Keratinocyte (primary cell): ENCODE results near the gene OAF. TPM values are rescaled to one million over a fixed set of nuclear protein-coding genes. Genes with fewer than 3 reads are reported as not detected.

ENCODE experiments used
- DNase-seq: peaks from one replicate; pipeline ENCODE4 v3.0.0-alpha.2; 2011; ENCODE audit warnings: low read depth, missing footprints, low spot score
- FAIRE-seq: peaks from 2 replicates; lab custom pipeline; 2011; peaks lifted over from hg19 to GRCh38; lab: Jason Lieb, UNC
- H2AFZ ChIP-seq: 2 replicates; pipeline ENCODE4 v1.6.0; 2012; ENCODE audit warnings: low read length, control low read depth, inconsistent platforms; ENCODE audit not compliant: control insufficient read depth
- H3K27ac ChIP-seq: 2 replicates; pipeline ENCODE4 v1.5.1; 2011; ENCODE audit warnings: low read length; ENCODE audit not compliant: control insufficient read depth, insufficient read depth
- H3K27me3 ChIP-seq: 3 replicates; pipeline ENCODE4 v1.6.0; 2011; ENCODE audit warnings: low read length; ENCODE audit not compliant: control insufficient read depth, insufficient read depth; ENCODE audit errors: extremely low read depth
- H3K36me3 ChIP-seq, 2 experiments: 2 replicates in 1 of 2; 3 replicates in 1 of 2; pipeline ENCODE4 v1.5.1; 2011; ENCODE audit warnings: low read length in 2 of 2, mild to moderate bottlenecking in 1 of 2; ENCODE audit not compliant: control insufficient read depth in 2 of 2, insufficient read depth in 2 of 2; ENCODE audit errors: extremely low read depth in 1 of 2
- H3K4me1 ChIP-seq: 3 replicates; pipeline ENCODE4 v1.5.1; 2011; ENCODE audit warnings: low read length; ENCODE audit not compliant: control insufficient read depth, insufficient read depth; ENCODE audit errors: extremely low read depth
- H3K4me2 ChIP-seq: 3 replicates; pipeline ENCODE4 v1.6.0; 2011; ENCODE audit warnings: low read depth, low read length; ENCODE audit not compliant: control insufficient read depth, insufficient read depth; ENCODE audit errors: extremely low read depth
- H3K4me3 ChIP-seq, 3 experiments: fragments of 200-600 bp in 1 of 3; sonication (generic) in 1 of 3; 2 replicates in 2 of 3; 3 replicates in 1 of 3; pipeline ENCODE4 v1.5.1; 2011 to 2016; ENCODE audit warnings: low read length in 3 of 3, mild to moderate bottlenecking in 3 of 3, control low read depth in 2 of 3, inconsistent platforms in 1 of 3, low read depth in 1 of 3, mixed read lengths in 1 of 3, mixed run types in 1 of 3, moderate library complexity in 1 of 3; ENCODE audit not compliant: control insufficient read depth in 2 of 3, insufficient read depth in 2 of 3; ENCODE audit errors: extremely low read depth in 1 of 3
- H3K79me2 ChIP-seq: 2 replicates; pipeline ENCODE4 v1.6.0; 2012; ENCODE audit warnings: low read length; ENCODE audit not compliant: control insufficient read depth, insufficient read depth
- H3K9ac ChIP-seq: 3 replicates; pipeline ENCODE4 v1.6.0; 2011; ENCODE audit warnings: low read length; ENCODE audit not compliant: control insufficient read depth, insufficient read depth; ENCODE audit errors: extremely low read depth
- H3K9me1 ChIP-seq: 3 replicates; pipeline ENCODE4 v1.6.0; 2011; ENCODE audit warnings: low read length; ENCODE audit not compliant: control insufficient read depth, insufficient read depth; ENCODE audit errors: extremely low read depth
- H3K9me3 ChIP-seq: 2 replicates; pipeline ENCODE4 v1.5.1; 2012; ENCODE audit warnings: low read depth, low read length; ENCODE audit not compliant: control insufficient read depth
- H4K20me1 ChIP-seq: 3 replicates; pipeline ENCODE4 v1.6.0; 2011; ENCODE audit warnings: low read length; ENCODE audit not compliant: control insufficient read depth, insufficient read depth; ENCODE audit errors: extremely low read depth
- CTCF ChIP-seq, 3 experiments: IDR thresholded peaks in 1 of 3; conservative IDR thresholded peaks in 1 of 3; optimal IDR thresholded peaks in 1 of 3; 2 replicates in 2 of 3; 3 replicates in 1 of 3; pipeline versions ENCODE3 to v1.5.1; 2011; ENCODE audit warnings: low read length in 3 of 3, mild to moderate bottlenecking in 3 of 3, moderate library complexity in 2 of 3, control low read depth in 1 of 3, inconsistent platforms in 1 of 3; ENCODE audit not compliant: insufficient read depth in 2 of 3; ENCODE audit errors: extremely low read depth in 1 of 3
- EZH2 ChIP-seq: IDR thresholded peaks from one replicate; pipeline ENCODE4 v1.6.1; 2012; ENCODE audit warnings: inconsistent platforms, mild to moderate bottlenecking, low read length, moderate library complexity
- dilution Hi-C: fragments of 300-500 bp; cut with MboI; formaldehyde crosslinking; loops from one replicate; pipeline ENCODE4 v1.7.0; 2020; ENCODE audit warnings: low sequenced_read_pairs; ENCODE audit not compliant: extremely low pct_ligation_motif_present
- polyA plus RNA-seq, 5 experiments: library from polyadenylated mRNA; depleted of rRNA in 3 of 5; stranded (reverse) in 3 of 5; stranded (forward) in 1 of 5; unstranded in 1 of 5; fragments of >200 nt; gene quantifications; 1 replicate in 1 of 5; 2 replicates in 3 of 5; 3 replicates in 1 of 5; pipeline versions ENCODE4 v1.2.1 to v1.2.3, GENCODE V29; 2011 to 2012; ENCODE audit warnings: missing spikeins in 2 of 5, low read depth in 1 of 5, low replicate concordance in 1 of 5

The OAF gene
- polyA plus RNA-seq, 1 donor (not counting 4 experiments of a cell fraction or from before 2014, with no cell fraction given), result 11.2 TPM

DNA sequence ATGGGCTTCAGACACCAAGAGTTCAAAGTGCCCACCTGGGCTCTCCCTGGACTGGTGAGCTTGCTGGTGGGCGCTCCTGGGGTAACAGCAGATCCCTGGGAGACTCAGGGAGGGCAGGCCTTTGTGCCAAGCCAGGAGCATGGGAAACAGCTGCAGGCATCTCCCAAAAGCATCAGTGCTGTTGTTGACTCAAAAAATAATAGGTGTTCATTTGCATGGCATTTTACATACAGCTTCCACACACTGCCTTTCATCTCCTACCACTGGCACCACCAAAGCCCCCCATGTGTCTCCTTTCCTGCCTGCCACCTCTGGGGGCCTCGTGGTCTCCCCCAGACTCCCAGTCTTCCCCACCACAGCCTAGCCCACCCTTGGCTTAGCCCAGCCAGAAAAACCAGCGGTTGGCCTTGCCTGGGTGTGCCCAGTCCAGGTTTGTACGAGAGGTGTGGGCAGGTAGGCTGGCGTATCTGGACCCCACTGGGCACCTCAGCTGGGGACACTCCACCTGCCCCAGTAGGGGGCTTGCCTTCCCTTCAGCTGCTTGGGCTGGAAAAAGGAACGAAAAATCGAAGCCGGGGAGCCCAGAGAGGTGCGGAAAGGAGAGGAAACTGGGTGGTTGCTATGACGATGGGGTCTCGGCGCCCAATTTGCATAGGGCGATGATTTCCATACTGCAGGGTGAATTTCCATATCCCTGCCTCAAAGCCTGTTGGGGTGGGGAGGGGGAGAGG lies 44.1 kb downstream of the OAF start:
- Histone ChIP-seq H3K4me3 (no peak overlapping the region), H3K4me2 (no peak overlapping the region), H3K9me3 (no peaks in the 10 kb centered on the region), H3K79me2 (no peaks in the 10 kb centered on the region), H3K9me1 (no peaks in the 10 kb centered on the region), H3K9ac (no peak overlapping the region), H3K27me3 (peaks cover 62% of the 10 kb centered on the region), H3K4me1 (no peaks in the 10 kb centered on the region), H3K36me3 (no peaks in the 10 kb centered on the region), H4K20me1 (no peaks in the 10 kb centered on the region), H2AFZ (no peak overlapping the region), H3K27ac (no peak overlapping the region)
- no peak for TF ChIP-seq EZH2
- no peak for TF ChIP-seq CTCF (optimal IDR thresholded peaks at IDR 0.05 in 1 of 3, IDR thresholded peaks at IDR 0.05 in 1 of 3, conservative IDR thresholded peaks at IDR 0.05 in 1 of 3; ENCODE audit: extremely low read depth in 1 of 3, insufficient read depth in 2 of 3, low read length in 3 of 3)
- FAIRE-seq, result no peak
- no peak for DNase-seq
- dilution Hi-C loops, result no loop called here

DNA sequence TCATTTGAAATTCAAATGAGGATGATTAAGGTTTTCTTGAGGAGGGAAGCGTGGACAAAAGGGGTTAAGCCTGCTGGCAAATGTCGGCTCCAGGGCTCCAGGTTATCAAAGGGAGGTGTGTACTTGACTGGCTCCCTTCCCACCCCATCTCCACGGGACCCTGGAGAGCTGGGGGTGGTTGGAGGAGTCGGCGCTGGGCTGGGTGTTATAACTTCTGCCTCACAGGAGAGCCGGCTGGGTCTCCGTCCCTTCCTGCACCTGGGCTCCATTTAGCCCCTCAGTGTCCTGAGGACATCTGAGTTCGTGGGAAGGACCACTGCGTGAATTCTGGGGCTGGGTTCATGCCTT lies 44.7 kb downstream of the OAF start:
- DNase-seq (no peak), FAIRE-seq (no peak)
- no peak overlapping the region for H3K4me3 ChIP-seq
- dilution Hi-C loops, result no loop called here
- H3K4me2 ChIP-seq, result no peak overlapping the region
- no peak overlapping the region for H3K27ac ChIP-seq
- no peaks in the 10 kb centered on the region for H3K9me1 ChIP-seq
- H3K27me3 ChIP-seq, result peaks cover 62% of the 10 kb centered on the region
- H3K36me3 ChIP-seq, result no peaks in the 10 kb centered on the region
- no peaks in the 10 kb centered on the region for H3K79me2 ChIP-seq
- no peak overlapping the region for H3K9ac ChIP-seq
- H3K4me1 ChIP-seq, result no peaks in the 10 kb centered on the region
- no peaks in the 10 kb centered on the region for H4K20me1 ChIP-seq
- no peaks in the 10 kb centered on the region for H3K9me3 ChIP-seq
- H2AFZ ChIP-seq, result no peak overlapping the region
- TF ChIP-seq CTCF (optimal IDR thresholded peaks at IDR 0.05 in 1 of 3, IDR thresholded peaks at IDR 0.05 in 1 of 3, conservative IDR thresholded peaks at IDR 0.05 in 1 of 3; ENCODE audit: extremely low read depth in 1 of 3, insufficient read depth in 2 of 3, low read length in 3 of 3), result no peak
- no peak for TF ChIP-seq EZH2
